Measurements from ENCODE around the gene UNC13D. TPM values are rescaled to one million over a fixed set of nuclear protein-coding genes. Genes with fewer than 3 reads are reported as not detected.
A peak's percentile ranks its signal among the peaks of the same experiment; 100 is the strongest.

The UNC13D gene
- total RNA-seq, 4 donors from 2014 or later: 5.9 to 10.0 (median 9.0) TPM

DNA sequence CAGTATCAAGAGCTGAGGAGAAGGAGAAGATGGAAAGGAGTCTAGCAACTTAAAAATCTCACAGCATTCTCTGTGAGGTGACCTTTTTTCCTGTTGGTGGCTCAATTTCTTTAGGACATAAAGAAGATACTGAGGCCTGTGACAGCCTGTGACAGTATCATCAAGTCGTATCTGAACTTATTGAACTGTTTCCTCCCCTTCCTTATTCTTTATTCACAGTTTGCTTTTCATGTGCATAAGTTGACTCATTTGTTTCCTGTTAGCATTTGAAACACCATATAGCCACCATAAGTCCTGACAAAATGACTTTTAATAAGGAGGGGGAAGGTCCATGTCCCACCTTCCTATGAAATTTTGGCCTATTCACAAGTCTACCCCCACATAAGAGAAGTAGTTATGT is 50.7 kb downstream of the UNC13D start:
- intact Hi-C loops (cut with DNase I): no loop called here
- Histone ChIP-seq H3K4me1 (peaks cover 0 to 30% (median 14%) of the 10 kb centered on the region in 4 donors), H3K27me3 (no peaks in the 10 kb centered on the region), H3K9me3 (no peaks in the 10 kb centered on the region), H3K4me3 (no peak overlapping the region), H3K36me3 (peaks cover 0 to 43% (median 23%) of the 10 kb centered on the region in 4 donors), H3K27ac (replicated peaks in 1 of 4) (no peak overlapping the region)
- TF ChIP-seq POLR2A (IDR thresholded peaks at IDR 0.05; ENCODE audit: low read depth): no peak
- TF ChIP-seq POLR2AphosphoS5 (IDR thresholded peaks at IDR 0.05): no peak
- no peak for TF ChIP-seq EP300 (IDR thresholded peaks at IDR 0.05)
- TF ChIP-seq, protein P1, sequence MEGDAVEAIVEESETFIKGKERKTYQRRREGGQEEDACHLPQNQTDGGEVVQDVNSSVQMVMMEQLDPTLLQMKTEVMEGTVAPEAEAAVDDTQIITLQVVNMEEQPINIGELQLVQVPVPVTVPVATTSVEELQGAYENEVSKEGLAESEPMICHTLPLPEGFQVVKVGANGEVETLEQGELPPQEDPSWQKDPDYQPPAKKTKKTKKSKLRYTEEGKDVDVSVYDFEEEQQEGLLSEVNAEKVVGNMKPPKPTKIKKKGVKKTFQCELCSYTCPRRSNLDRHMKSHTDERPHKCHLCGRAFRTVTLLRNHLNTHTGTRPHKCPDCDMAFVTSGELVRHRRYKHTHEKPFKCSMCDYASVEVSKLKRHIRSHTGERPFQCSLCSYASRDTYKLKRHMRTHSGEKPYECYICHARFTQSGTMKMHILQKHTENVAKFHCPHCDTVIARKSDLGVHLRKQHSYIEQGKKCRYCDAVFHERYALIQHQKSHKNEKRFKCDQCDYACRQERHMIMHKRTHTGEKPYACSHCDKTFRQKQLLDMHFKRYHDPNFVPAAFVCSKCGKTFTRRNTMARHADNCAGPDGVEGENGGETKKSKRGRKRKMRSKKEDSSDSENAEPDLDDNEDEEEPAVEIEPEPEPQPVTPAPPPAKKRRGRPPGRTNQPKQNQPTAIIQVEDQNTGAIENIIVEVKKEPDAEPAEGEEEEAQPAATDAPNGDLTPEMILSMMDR (IDR thresholded peaks at IDR 0.05): no peak
- no peak for DNase-seq (ENCODE audit: extremely low spot score)
- 87% methylated on average over 1 of the region's 1 CpG for WGBS

DNA sequence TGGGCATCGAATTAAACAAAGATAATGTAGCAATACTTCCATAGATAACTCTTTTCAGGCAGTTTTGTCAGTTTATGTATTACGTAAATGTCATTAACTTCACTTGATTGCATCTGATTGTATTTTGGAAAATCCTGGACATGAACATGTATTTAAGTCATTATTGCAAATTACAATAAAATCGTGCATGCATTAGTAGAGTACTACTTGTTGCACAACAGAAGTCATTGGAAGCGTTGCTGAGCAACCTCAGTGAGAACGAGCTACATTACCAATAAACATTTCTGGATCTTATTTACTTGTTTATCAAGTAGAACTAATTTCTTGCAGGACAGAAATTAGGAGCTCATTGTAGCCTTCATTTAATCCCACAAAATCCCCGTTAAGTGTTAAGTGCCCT is 53.0 kb downstream of the UNC13D start:
- peaks cover 11 to 51% (median 31%) of the 10 kb centered on the region in 4 donors for H3K4me1 ChIP-seq
- intact Hi-C loops (cut with DNase I): no loop called here
- H3K9me3 ChIP-seq: no peaks in the 10 kb centered on the region
- H3K4me3 ChIP-seq: no peak overlapping the region
- no peaks in the 10 kb centered on the region for H3K27me3 ChIP-seq
- peaks cover 0 to 29% (median 10%) of the 10 kb centered on the region in 4 donors for H3K36me3 ChIP-seq
- no peak for DNase-seq (ENCODE audit: extremely low spot score)
- 88% methylated on average over 6 of the region's 6 CpGs for WGBS
- TF ChIP-seq POLR2AphosphoS5 (IDR thresholded peaks at IDR 0.05) (no peak), POLR2A (IDR thresholded peaks at IDR 0.05; ENCODE audit: low read depth) (no peak), EP300 (IDR thresholded peaks at IDR 0.05) (no peak)
- TF ChIP-seq, protein P1 (IDR thresholded peaks at IDR 0.05): no peak
- no peak overlapping the region for H3K27ac ChIP-seq (replicated peaks in 1 of 4)

DNA sequence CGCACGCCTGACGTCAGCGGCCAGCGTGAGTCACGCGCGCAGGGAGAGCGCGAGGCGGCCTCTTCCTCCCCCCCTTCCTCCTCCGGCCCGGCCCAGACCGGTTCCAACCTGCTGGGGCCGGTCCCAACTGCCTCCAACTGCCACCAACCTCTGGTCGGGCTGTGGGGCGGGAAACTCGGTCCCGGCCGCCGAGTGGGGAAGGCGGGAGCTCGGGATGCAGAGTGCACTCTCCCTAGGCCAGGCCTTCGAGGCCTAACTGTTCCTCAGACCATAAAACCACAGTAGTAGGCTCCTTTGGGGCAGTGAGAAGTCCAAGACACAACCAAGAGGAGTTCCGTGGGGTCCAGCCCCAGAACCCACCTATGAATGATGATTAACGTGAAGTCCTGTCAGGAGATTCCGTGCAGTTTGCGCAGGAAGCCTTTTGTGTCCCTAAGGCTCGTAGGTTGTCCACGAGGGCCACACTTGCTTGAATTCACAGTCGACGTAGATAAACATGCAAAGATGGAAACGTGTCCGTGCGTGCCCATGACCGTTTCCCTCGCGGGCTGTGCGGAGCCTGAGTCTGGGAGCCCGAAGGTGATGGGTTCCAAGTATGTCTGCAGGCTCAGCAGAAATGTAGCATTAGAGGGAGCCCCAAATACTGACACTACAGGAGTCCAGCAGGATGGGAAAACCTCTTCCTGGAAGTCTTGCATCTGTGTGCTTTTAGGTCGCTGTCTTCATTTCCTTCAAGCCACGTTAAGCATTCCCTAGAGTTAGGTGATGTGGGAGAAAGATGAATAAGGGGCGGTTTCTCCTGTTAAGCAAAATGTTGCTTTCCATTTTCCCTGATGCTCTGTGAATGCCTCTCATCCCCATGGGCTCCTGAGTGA is 59.0 kb downstream of the UNC13D start:
- intact Hi-C loops (cut with DNase I): no loop called here
- no peak for DNase-seq (ENCODE audit: extremely low spot score)
- Histone ChIP-seq H3K4me1 (peaks cover 28 to 65% (median 53%) of the 10 kb centered on the region in 4 donors), H3K27me3 (no peaks in the 10 kb centered on the region), H3K9me3 (no peaks in the 10 kb centered on the region), H3K36me3 (no peaks in the 10 kb centered on the region), H3K4me3 (peak overlapping the region; percentile 73 to 83 (median 78)), H3K27ac (replicated peaks in 1 of 4) (peak overlapping the region; percentile 96 to 99 (median 98))
- TF ChIP-seq POLR2AphosphoS5 (IDR thresholded peaks at IDR 0.05) (peak; percentile 91 to 95), EP300 (IDR thresholded peaks at IDR 0.05) (peak; percentile 94), POLR2A (IDR thresholded peaks at IDR 0.05; ENCODE audit: low read depth) (peak; percentile 77)
- TF ChIP-seq, protein P1 (IDR thresholded peaks at IDR 0.05): no peak
- 16% methylated on average over 20 of the region's 43 CpGs for WGBS

DNA sequence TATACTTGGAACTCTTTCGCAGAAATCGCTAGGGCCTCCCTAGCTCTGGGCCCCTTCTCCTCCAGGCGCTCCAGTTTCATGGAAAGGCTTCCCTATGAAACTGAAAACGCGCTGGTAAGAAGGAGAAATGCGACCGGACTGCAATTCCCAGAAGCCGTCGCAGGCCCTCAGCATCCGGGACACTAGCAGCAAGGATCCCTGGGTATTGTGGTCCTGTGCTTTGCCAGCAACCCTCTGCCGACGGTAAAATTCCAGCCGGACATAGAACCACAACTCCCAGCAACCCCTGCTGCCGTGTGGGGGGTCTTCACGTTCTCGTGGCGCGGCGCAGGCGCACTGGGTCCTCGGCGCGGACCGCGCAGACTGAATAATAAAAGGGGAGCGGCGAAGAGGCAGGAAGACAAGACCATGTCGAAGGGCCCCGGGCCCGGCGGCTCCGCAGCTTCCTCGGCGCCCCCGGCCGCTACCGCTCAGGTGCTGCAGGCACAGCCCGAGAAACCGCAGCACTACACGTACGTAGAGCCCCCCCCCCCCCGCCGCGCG is 59.7 kb downstream of the UNC13D start, which contains the start of gene UNK:
Gene UNK (plus strand): TSS at position 334 of the 543 bp plus-strand sequence. CDS start 75 bp downstream, at position 409.
- peak within 1 kb of the TSS; percentile 96 to 99 (median 98) for H3K27ac ChIP-seq (replicated peaks in 1 of 4)
- intact Hi-C loops (cut with DNase I): no loop called here
- TF ChIP-seq, protein P1 (IDR thresholded peaks at IDR 0.05): peak in 1 of 3 experiments; percentile 29
- TF ChIP-seq POLR2AphosphoS5 (IDR thresholded peaks at IDR 0.05): peak; percentile 84 to 94
- no peak for TF ChIP-seq POLR2A (IDR thresholded peaks at IDR 0.05; ENCODE audit: low read depth)
- no peaks in the 10 kb centered on the region for H3K9me3 ChIP-seq
- H3K27me3 ChIP-seq: no peaks in the 10 kb centered on the region
- WGBS: 0% methylated on average over 20 of the region's 45 CpGs
- H3K4me1 ChIP-seq: peaks cover 28 to 63% (median 52%) of the 10 kb centered on the region in 4 donors
- peak within 1 kb of the TSS; percentile 73 to 83 (median 78) for H3K4me3 ChIP-seq
- no peaks in the 10 kb centered on the region for H3K36me3 ChIP-seq
- DNase-seq (ENCODE audit: extremely low spot score): peak; percentile 99

Measured in esophagus muscularis mucosa (tissue), 4 donors.